Kidney (tissue), 14 donors: ENCODE measurements around the gene CCNG2. TPM values are rescaled to one million over a fixed set of nuclear protein-coding genes. Genes with fewer than 3 reads are reported as not detected.

ENCODE experiments used
- DNase-seq, 5 donors: peaks; one replicate each; pipeline ENCODE4 v3.0.0-alpha.2; 2013 to 2020
- FAIRE-seq: peaks from 2 replicates; lab custom pipeline; 2012; peaks lifted over from hg19 to GRCh38; lab: Jason Lieb, UNC
- H3K27ac ChIP-seq, 2 donors: one replicate each; pipeline ENCODE4 v1.7.0; 2013; ENCODE audit warnings: low read depth in 2 of 2, low read length in 2 of 2, inconsistent platforms in 1 of 2
- H3K27me3 ChIP-seq: one replicate; pipeline ENCODE4 v1.7.1; 2013; ENCODE audit warnings: low read length, inconsistent platforms; ENCODE audit not compliant: control insufficient read depth, insufficient read depth
- H3K36me3 ChIP-seq, 3 donors: one replicate each; pipeline versions ENCODE4 v1.7.0 to v1.7.1; 2013; ENCODE audit warnings: low read length in 3 of 3, control low read depth in 1 of 3, inconsistent platforms in 1 of 3; ENCODE audit not compliant: insufficient read depth in 3 of 3, control insufficient read depth in 2 of 3
- H3K4me1 ChIP-seq, 3 donors: one replicate each; pipeline versions ENCODE4 v1.7.0 to v1.7.1; 2013; ENCODE audit warnings: low read length in 3 of 3, inconsistent platforms in 1 of 3, low read depth in 1 of 3; ENCODE audit not compliant: control insufficient read depth in 2 of 3, insufficient read depth in 2 of 3
- H3K4me3 ChIP-seq, 3 donors: one replicate each; pipeline versions ENCODE4 v1.7.0 to v1.8.1; 2013; ENCODE audit warnings: low read length in 3 of 3, control low read depth in 1 of 3, inconsistent platforms in 1 of 3
- H3K9ac ChIP-seq, 3 donors: one replicate each; pipeline versions ENCODE4 v1.7.0 to v1.7.1; 2013; ENCODE audit warnings: low read length in 3 of 3, control low read depth in 1 of 3, inconsistent platforms in 1 of 3
- H3K9me3 ChIP-seq, 3 donors: one replicate each; pipeline versions ENCODE4 v1.7.0 to v1.7.1; 2013; ENCODE audit warnings: low read length in 3 of 3, control low read depth in 1 of 3, inconsistent platforms in 1 of 3; ENCODE audit not compliant: control insufficient read depth in 2 of 3, insufficient read depth in 1 of 3
- intact Hi-C: fragments of 100-400 bp; cut with DNase I; formaldehyde crosslinking; loops from one replicate; pipeline ENCODE4 v1.11.1; 2022
- polyA plus RNA-seq: library from polyadenylated mRNA; stranded (reverse); fragments of 350-450 nt; fragmentation: Illumina TruSeq; extraction: RNeasy Lipid Tissue Mini Kit (QIAGEN cat#74804); gene quantifications from one replicate; pipeline ENCODE4 v1.2.3, GENCODE V29; 2014; ENCODE audit warnings: low read depth, low replicate concordance; ENCODE audit not compliant: insufficient read depth
- total RNA-seq: library from RNA; stranded (reverse); fragmentation: NEBNext Ultra II Directional; extraction: Animal tissue kit (Norgen Biotek cat#: 25700); gene quantifications from one replicate; pipeline ENCODE4 v1.2.1, GENCODE V29; 2021
- TF ChIP-seq, protein P1 (sequence below): IDR thresholded peaks from 3 replicates; pipeline ENCODE4 v1.5.1; 2012; ENCODE audit warnings: mild to moderate bottlenecking, moderate library complexity, borderline replicate concordance; ENCODE audit not compliant: insufficient read depth; ENCODE audit errors: extremely low read depth
- donor health status: control.
- donor health status: control.
- donor health status: control.
- donor health status: control.
- donor health status: control.
- donor health status: DM: yes; HTN: yes; CAD: no.
- donor health status: Normal renal cell carcinoma (clear cell type).

The CCNG2 gene
- total and polyA plus RNA-seq, 2 donors from 2014 or later: 26.4 to 75.8 TPM

DNA sequence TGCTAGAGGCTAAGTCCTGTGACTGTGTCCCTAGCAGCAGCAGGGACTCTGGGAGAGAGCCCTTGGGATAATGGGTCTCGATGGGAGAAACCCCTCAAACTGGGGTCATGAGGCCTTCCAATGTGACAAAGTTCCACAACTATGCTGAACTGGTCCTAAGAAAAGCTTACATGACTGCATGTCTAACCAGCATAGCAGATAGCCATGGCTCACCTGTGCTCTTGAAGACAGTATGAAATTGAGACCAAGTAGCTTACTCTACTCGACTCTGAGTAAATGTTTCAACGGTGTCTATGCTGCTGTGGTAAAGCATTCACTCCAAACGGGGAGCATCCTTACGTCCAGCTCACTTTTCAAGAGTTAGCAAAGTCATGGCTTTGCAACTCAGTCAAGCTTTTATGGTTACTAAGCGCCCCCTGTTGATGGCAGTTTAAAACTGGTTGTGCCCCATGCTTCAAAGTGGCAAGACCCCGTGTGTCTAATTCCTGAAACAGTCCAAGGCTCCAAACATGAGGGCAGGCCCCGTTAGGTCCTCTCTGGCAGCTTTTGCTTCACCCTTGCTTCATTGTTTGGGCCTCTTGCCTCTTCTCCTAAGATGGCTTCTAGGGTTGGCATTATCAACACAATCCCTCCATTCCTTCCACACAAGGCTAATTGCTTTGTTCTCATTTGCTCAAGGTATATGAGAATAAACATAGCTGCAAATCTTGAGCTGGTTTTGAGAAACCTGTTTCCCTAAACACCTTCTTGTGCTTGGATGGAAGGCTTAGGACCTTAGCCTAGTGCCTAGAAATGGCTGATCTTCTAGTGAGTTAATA is 46.6 kb downstream of the CCNG2 start:
- TF ChIP-seq, protein P1, sequence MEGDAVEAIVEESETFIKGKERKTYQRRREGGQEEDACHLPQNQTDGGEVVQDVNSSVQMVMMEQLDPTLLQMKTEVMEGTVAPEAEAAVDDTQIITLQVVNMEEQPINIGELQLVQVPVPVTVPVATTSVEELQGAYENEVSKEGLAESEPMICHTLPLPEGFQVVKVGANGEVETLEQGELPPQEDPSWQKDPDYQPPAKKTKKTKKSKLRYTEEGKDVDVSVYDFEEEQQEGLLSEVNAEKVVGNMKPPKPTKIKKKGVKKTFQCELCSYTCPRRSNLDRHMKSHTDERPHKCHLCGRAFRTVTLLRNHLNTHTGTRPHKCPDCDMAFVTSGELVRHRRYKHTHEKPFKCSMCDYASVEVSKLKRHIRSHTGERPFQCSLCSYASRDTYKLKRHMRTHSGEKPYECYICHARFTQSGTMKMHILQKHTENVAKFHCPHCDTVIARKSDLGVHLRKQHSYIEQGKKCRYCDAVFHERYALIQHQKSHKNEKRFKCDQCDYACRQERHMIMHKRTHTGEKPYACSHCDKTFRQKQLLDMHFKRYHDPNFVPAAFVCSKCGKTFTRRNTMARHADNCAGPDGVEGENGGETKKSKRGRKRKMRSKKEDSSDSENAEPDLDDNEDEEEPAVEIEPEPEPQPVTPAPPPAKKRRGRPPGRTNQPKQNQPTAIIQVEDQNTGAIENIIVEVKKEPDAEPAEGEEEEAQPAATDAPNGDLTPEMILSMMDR: peak; percentile 88
- DNase-seq (peak in 4 of 5 donors; percentile 78 to 95 (median 86)), FAIRE-seq (no peak)
- intact Hi-C loops: no loop called here
- Histone ChIP-seq H3K9ac (no peak overlapping the region), H3K27ac (no peak overlapping the region), H3K27me3 (no peaks in the 10 kb centered on the region), H3K4me3 (no peak overlapping the region), H3K9me3 (no peaks in the 10 kb centered on the region), H3K4me1 (peaks cover 0 to 2% (median 0%) of the 10 kb centered on the region in 3 donors), H3K36me3 (no peaks in the 10 kb centered on the region)

DNA sequence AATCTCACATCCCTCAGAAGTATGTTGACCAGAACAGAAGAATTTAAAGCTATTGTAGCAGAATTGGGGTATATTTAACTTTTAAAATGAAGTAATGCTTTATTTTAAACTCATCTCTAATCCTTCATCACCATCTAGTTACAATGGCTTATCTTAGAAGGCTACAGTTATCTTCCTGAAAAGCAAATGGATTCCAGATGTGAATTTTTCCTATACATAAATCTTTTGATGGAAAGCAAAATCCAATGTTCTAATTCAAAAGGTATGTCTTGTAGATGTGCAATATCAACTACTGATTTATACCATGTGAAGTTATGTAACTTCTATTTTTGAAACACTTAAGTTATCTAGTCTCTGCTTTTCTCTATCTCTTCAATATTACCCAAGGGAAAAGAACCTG is 47.6 kb downstream of the CCNG2 start:
- FAIRE-seq: no peak
- H3K9ac ChIP-seq: no peak overlapping the region
- DNase-seq: no peak
- no peaks in the 10 kb centered on the region for H3K36me3 ChIP-seq
- no peak overlapping the region for H3K27ac ChIP-seq
- no peaks in the 10 kb centered on the region for H3K9me3 ChIP-seq
- TF ChIP-seq, protein P1: no peak
- no peaks in the 10 kb centered on the region for H3K27me3 ChIP-seq
- H3K4me1 ChIP-seq: peaks cover 0 to 2% (median 0%) of the 10 kb centered on the region in 3 donors
- intact Hi-C loops: no loop called here
- no peak overlapping the region for H3K4me3 ChIP-seq

DNA sequence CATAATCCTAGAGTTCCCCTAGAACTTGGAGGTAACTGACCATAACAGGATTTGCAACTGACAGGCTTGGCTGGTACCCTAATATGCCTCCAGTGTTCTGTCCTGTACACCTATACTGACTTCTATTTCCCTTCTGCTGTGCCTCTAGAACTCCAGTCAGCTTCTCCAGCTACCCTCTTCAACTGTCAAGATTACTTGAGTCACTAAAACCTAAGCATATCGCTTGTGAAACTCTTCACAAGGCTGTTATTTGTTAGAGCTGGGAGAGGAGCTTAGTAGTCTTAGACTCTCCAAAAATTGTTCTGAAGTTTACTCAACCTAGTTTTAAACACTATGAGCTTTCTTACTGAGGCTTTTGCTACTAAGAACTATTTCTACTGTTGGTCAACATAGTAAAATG is 52.0 kb downstream of the CCNG2 start:
- intact Hi-C loops: no loop called here
- Histone ChIP-seq H3K27me3 (no peaks in the 10 kb centered on the region), H3K9me3 (no peaks in the 10 kb centered on the region), H3K9ac (no peak overlapping the region), H3K4me1 (no peaks in the 10 kb centered on the region), H3K36me3 (no peaks in the 10 kb centered on the region), H3K4me3 (no peak overlapping the region), H3K27ac (no peak overlapping the region)
- TF ChIP-seq, protein P1: no peak
- no peak for DNase-seq
- no peak for FAIRE-seq
